HL-60 (cell line): ENCODE measurements around the gene RPN1.

Experiments used
- DNase-seq, 2 experiments: peaks; one replicate each; pipeline ENCODE4 v3.0.0-alpha.2; 2010 to 2020; ENCODE audit warnings: low read depth in 1 of 2, low spot score in 1 of 2
- H3K27ac ChIP-seq: fragments of 250-450 bp; sonication (Bioruptor Pico); replicated peaks from 2 replicates; pipeline ENCODE4 v1.5.1; 2020; ENCODE audit warnings: mild to moderate bottlenecking, moderate library complexity
- H3K27me3 ChIP-seq: fragments of 250-450 bp; sonication (Bioruptor Pico); 2 replicates; pipeline ENCODE4 v1.5.1; 2021; ENCODE audit warnings: mild to moderate bottlenecking, moderate library complexity; ENCODE audit not compliant: insufficient read depth, poor library complexity, severe bottlenecking
- H3K4me3 ChIP-seq: replicated peaks from 2 replicates; pipeline ENCODE4 v1.5.1; 2011; ENCODE audit warnings: mild to moderate bottlenecking, control low read depth, low read length; ENCODE audit not compliant: insufficient read depth
- GABPA ChIP-seq: IDR thresholded peaks from 2 replicates; pipeline ENCODE4 v1.6.1; 2012; ENCODE audit warnings: low read depth
- POLR2AphosphoS5 ChIP-seq: IDR thresholded peaks from 2 replicates; pipeline ENCODE4 v1.6.1; 2012; ENCODE audit warnings: low read depth
- SPI1 ChIP-seq: IDR thresholded peaks from 2 replicates; pipeline ENCODE4 v1.6.1; 2012; ENCODE audit warnings: low read depth, mild to moderate bottlenecking, borderline replicate concordance
- TF ChIP-seq, protein P1 (sequence below): IDR thresholded peaks from 2 replicates; pipeline ENCODE4 v1.6.1; 2012; ENCODE audit warnings: low read depth; ENCODE audit not compliant: insufficient replicate concordance
- TF ChIP-seq, protein P2 (sequence below): IDR thresholded peaks from one replicate; pipeline ENCODE4 v1.5.1; 2011; ENCODE audit warnings: low read length, control low read depth, inconsistent platforms; ENCODE audit not compliant: insufficient read depth

RPN1 gene

DNA sequence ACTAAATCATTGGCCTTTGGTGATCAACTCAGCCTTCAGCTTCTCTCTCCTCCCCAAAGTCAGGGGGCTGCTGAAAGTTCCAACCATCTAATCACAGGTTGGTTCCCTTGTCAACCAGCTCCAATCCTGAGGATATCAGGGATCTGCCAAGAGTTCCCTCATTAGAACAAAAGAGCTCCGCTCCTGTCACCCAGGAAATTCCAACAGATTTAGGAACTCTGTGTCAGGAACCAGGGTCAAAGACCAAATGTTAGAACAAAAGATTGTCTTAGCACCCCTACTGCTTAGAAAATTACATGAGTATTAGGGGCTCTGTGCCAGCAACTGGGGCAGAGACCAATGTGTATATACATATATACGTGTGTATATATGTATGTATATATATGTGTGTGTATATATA, 43.1 kb upstream of the RPN1 start:
- Histone ChIP-seq H3K4me3 (no peak overlapping the region), H3K27ac (no peak overlapping the region), H3K27me3 (no peaks in the 10 kb centered on the region)
- no peak for DNase-seq
- TF ChIP-seq, protein P1, sequence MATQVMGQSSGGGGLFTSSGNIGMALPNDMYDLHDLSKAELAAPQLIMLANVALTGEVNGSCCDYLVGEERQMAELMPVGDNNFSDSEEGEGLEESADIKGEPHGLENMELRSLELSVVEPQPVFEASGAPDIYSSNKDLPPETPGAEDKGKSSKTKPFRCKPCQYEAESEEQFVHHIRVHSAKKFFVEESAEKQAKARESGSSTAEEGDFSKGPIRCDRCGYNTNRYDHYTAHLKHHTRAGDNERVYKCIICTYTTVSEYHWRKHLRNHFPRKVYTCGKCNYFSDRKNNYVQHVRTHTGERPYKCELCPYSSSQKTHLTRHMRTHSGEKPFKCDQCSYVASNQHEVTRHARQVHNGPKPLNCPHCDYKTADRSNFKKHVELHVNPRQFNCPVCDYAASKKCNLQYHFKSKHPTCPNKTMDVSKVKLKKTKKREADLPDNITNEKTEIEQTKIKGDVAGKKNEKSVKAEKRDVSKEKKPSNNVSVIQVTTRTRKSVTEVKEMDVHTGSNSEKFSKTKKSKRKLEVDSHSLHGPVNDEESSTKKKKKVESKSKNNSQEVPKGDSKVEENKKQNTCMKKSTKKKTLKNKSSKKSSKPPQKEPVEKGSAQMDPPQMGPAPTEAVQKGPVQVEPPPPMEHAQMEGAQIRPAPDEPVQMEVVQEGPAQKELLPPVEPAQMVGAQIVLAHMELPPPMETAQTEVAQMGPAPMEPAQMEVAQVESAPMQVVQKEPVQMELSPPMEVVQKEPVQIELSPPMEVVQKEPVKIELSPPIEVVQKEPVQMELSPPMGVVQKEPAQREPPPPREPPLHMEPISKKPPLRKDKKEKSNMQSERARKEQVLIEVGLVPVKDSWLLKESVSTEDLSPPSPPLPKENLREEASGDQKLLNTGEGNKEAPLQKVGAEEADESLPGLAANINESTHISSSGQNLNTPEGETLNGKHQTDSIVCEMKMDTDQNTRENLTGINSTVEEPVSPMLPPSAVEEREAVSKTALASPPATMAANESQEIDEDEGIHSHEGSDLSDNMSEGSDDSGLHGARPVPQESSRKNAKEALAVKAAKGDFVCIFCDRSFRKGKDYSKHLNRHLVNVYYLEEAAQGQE: no peak
- TF ChIP-seq, protein P2, sequence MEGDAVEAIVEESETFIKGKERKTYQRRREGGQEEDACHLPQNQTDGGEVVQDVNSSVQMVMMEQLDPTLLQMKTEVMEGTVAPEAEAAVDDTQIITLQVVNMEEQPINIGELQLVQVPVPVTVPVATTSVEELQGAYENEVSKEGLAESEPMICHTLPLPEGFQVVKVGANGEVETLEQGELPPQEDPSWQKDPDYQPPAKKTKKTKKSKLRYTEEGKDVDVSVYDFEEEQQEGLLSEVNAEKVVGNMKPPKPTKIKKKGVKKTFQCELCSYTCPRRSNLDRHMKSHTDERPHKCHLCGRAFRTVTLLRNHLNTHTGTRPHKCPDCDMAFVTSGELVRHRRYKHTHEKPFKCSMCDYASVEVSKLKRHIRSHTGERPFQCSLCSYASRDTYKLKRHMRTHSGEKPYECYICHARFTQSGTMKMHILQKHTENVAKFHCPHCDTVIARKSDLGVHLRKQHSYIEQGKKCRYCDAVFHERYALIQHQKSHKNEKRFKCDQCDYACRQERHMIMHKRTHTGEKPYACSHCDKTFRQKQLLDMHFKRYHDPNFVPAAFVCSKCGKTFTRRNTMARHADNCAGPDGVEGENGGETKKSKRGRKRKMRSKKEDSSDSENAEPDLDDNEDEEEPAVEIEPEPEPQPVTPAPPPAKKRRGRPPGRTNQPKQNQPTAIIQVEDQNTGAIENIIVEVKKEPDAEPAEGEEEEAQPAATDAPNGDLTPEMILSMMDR: no peak
- TF ChIP-seq GABPA (no peak), SPI1 (no peak), POLR2AphosphoS5 (no peak)

DNA sequence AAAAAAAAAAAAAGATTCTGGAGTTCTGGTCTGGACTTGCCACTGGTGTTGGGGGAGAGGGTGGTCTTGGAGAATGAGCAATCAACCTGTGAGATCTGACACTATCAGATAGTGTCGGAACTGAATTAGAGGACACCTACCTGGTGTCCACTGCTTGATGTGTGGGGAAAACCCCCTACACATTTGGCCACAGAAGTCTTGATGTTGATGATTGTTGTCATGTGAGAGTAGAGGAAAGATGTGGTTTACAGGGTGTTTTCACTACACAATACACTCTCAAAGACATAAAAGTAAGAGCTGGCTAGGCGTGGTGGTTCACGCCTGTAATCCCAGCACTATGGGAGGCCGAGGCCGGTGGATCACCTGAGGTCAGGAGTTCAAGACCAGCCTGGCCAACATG, 38.4 kb upstream of the RPN1 start:
- Histone ChIP-seq H3K27me3 (no peaks in the 10 kb centered on the region), H3K4me3 (no peak overlapping the region), H3K27ac (no peak overlapping the region)
- no peak for DNase-seq
- TF ChIP-seq, protein P1: no peak
- TF ChIP-seq GABPA: no peak
- no peak for TF ChIP-seq POLR2AphosphoS5
- TF ChIP-seq, protein P2: no peak
- no peak for TF ChIP-seq SPI1

DNA sequence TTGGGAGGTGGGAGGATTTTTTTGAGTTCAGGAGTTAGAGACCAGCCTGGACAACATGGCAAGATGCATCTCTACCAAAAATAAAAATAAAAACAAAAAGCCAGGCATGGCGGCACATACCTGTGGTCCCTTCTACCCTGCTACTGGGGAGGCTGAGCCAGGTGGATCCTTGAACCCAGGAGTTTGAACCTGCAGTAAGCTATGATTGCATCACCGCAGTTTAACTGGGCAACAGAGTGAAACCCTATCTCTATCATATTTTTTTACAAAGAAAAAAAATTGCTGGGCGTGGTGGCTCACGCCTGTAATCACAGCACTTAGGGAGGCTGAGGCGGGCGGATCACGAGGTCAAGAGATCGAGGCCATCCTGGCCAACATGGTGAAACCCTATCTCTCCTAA, 35.8 kb upstream of the RPN1 start:
- no peak for DNase-seq
- H3K27ac ChIP-seq: no peak overlapping the region
- H3K4me3 ChIP-seq: no peak overlapping the region
- no peak for TF ChIP-seq POLR2AphosphoS5
- TF ChIP-seq, protein P2: no peak
- TF ChIP-seq, protein P1: no peak
- no peak for TF ChIP-seq GABPA
- no peak for TF ChIP-seq SPI1
- H3K27me3 ChIP-seq: no peaks in the 10 kb centered on the region
